ENCODE data around the gene STAB2.
A peak's percentile ranks its signal among the peaks of the same experiment; 100 is the strongest.

STAB2 gene

GRCh38 chr12:103586791-103587370, at the start of gene STAB2:
Gene STAB2 (plus strand): TSS chr12:103587273. CDS start chr12:103587477, 204 bp downstream.
- no peak for DNase-seq

GRCh38 chr12:103538397-103538796, 48.7 kb upstream of the STAB2 start:
- no peak for DNase-seq

GRCh38 chr12:103540319-103540718, 46.8 kb upstream of the STAB2 start:
- DNase-seq: no peak

GRCh38 chr12:103542078-103542477, 45.0 kb upstream of the STAB2 start:
- no peak for DNase-seq

- no peak for DNase-seq
Observed at GRCh38 chr12:103546959-103547358, 40.1 kb upstream of the STAB2 start.

- no peak for DNase-seq
Observed at GRCh38 chr12:103547376-103547775, 39.7 kb upstream of the STAB2 start.

- no peak for DNase-seq
Observed at GRCh38 chr12:103547929-103548328, 39.1 kb upstream of the STAB2 start.

- DNase-seq: peak; percentile 68
Observed at GRCh38 chr12:103548622-103549601, 38.2 kb upstream of the STAB2 start.

- no peak for DNase-seq
Observed at GRCh38 chr12:103556890-103557627, 30.0 kb upstream of the STAB2 start.

GRCh38 chr12:103557628-103558010, 29.5 kb upstream of the STAB2 start:
- DNase-seq: no peak

GRCh38 chr12:103558879-103559278, 28.2 kb upstream of the STAB2 start:
- DNase-seq: no peak

GRCh38 chr12:103560604-103561101, 26.4 kb upstream of the STAB2 start:
- DNase-seq: peak; percentile 97

- peak; percentile 64 for DNase-seq
Observed at GRCh38 chr12:103561174-103561573, 25.9 kb upstream of the STAB2 start.

- DNase-seq: no peak
Observed at GRCh38 chr12:103566398-103566797, 20.7 kb upstream of the STAB2 start.

GRCh38 chr12:103569278-103569677, 17.8 kb upstream of the STAB2 start:
- DNase-seq: no peak

- DNase-seq: no peak
Observed at GRCh38 chr12:103571286-103571685, 15.8 kb upstream of the STAB2 start.

GRCh38 chr12:103572312-103573045, 14.6 kb upstream of the STAB2 start:
- no peak for DNase-seq

GRCh38 chr12:103573185-103573584, 13.9 kb upstream of the STAB2 start:
- DNase-seq: no peak

GRCh38 chr12:103578926-103579325, 8.1 kb upstream of the STAB2 start:
- no peak for DNase-seq

- no peak for DNase-seq
Observed at GRCh38 chr12:103580026-103580425, 7.0 kb upstream of the STAB2 start.

- DNase-seq: no peak
Observed at GRCh38 chr12:103583008-103583407, 4.1 kb upstream of the STAB2 start.

GRCh38 chr12:103586132-103586531, 941 bp upstream of the STAB2 start:
- DNase-seq: no peak

GRCh38 chr12:103588680-103589079, 1.6 kb downstream of the STAB2 start:
- no peak for DNase-seq
